Panc1 (cell line): ENCODE results near the gene CDC45. TPM values are rescaled to one million over a fixed set of nuclear protein-coding genes. Genes with fewer than 3 reads are reported as not detected.

ENCODE experiments used
- ATAC-seq: fragments of 200-7000 bp; cut with Tn5 transposase; 2 replicates; pipeline ENCODE4 v1.9.1; 2020; ENCODE audit warnings: mild to moderate bottlenecking, moderate library complexity
- BruUV-seq: library from RNA; stranded (reverse); fragments of 400-500 nt; replicated peaks from 2 replicates; lab custom pipeline; 2021; lab: Mats Ljungman, UMichigan
- CTCF ChIA-PET: fragments of 300-600 bp; sonication (Branson Sonifier 250); formaldehyde crosslinking; loops from one replicate; lab custom pipeline; 2022; ENCODE audit warnings: antibody characterized with exemption; lab: Charles Lee
- POLR2A ChIA-PET: fragments of 300-600 bp; sonication (Branson Sonifier 250); formaldehyde crosslinking; loops from one replicate; lab custom pipeline; 2022; ENCODE audit warnings: antibody characterized with exemption; lab: Charles Lee
- DNase-seq: peaks from one replicate; pipeline ENCODE4 v3.0.0-alpha.2; 2010; ENCODE audit warnings: low read depth, low spot score
- H3K27ac ChIP-seq: 2 replicates; pipeline ENCODE4 v1.5.1; 2011; ENCODE audit warnings: mild to moderate bottlenecking, low read length, inconsistent platforms
- H3K27me3 ChIP-seq: fragments of 200-500 bp; sonication (Bioruptor generic); 2 replicates; pipeline ENCODE4 v1.6.0; 2014; ENCODE audit warnings: low read length, inconsistent platforms; ENCODE audit not compliant: control insufficient read depth, insufficient read depth
- H3K36me3 ChIP-seq: fragments of 200-500 bp; sonication (Bioruptor generic); 2 replicates; pipeline ENCODE4 v1.5.1; 2014; ENCODE audit warnings: inconsistent platforms, mild to moderate bottlenecking, low read length, moderate library complexity; ENCODE audit not compliant: control insufficient read depth, insufficient read depth
- H3K4me1 ChIP-seq: 2 replicates; pipeline ENCODE4 v1.5.1; 2011; ENCODE audit warnings: inconsistent platforms, mild to moderate bottlenecking, low read length, moderate library complexity; ENCODE audit not compliant: control insufficient read depth, insufficient read depth
- H3K4me3 ChIP-seq, 2 experiments: 2 replicates each; pipeline ENCODE4 v1.5.1; 2011 to 2012; ENCODE audit warnings: low read depth in 2 of 2, low read length in 2 of 2, mild to moderate bottlenecking in 2 of 2, inconsistent platforms in 1 of 2, moderate library complexity in 1 of 2
- H3K9me3 ChIP-seq: fragments of 200-500 bp; sonication (Bioruptor generic); 2 replicates; pipeline ENCODE4 v1.5.1; 2014; ENCODE audit warnings: low read depth, mild to moderate bottlenecking, inconsistent platforms, low read length, moderate library complexity; ENCODE audit not compliant: control insufficient read depth, insufficient read depth
- CTCF ChIP-seq: fragments of 450-650 bp; IDR thresholded peaks from 2 replicates; pipeline ENCODE4 v1.5.1; 2017; ENCODE audit warnings: mild to moderate bottlenecking
- POLR2AphosphoS5 ChIP-seq: IDR thresholded peaks from 2 replicates; pipeline ENCODE4 v1.6.1; 2012; ENCODE audit warnings: mild to moderate bottlenecking, low read depth, low read length, moderate library complexity
- SIN3A ChIP-seq: IDR thresholded peaks from 2 replicates; pipeline ENCODE4 v1.6.1; 2012; ENCODE audit warnings: low read depth, mild to moderate bottlenecking, low read length, moderate library complexity, borderline replicate concordance; ENCODE audit not compliant: insufficient read depth
- TCF7L2 ChIP-seq: IDR thresholded peaks from 2 replicates; pipeline ENCODE4 v1.6.1; 2011; ENCODE audit warnings: mild to moderate bottlenecking, low read depth, low read length, inconsistent platforms
- in situ Hi-C: cut with HindIII; loops from 2 replicates; pipeline ENCODE4 v1.10.0; 2016; ENCODE audit warnings: low sequenced_read_pairs, low pct_unique_long_range_greater_than_20kb
- intact Hi-C: fragments of 100-400 bp; cut with micrococcal nuclease; formaldehyde crosslinking; loops from one replicate; pipeline ENCODE4 v1.10.0; 2022; ENCODE audit not compliant: unreplicated experiment
- total RNA-seq: library from RNA; stranded (reverse); gene quantifications from one replicate; pipeline ENCODE4 v1.2.1, GENCODE V29; 2021; ENCODE audit not compliant: unreplicated experiment
- TF ChIP-seq, protein P1 (sequence below), 2 experiments: IDR thresholded peaks; 2 replicates each; pipeline ENCODE4 v1.6.1; 2011 to 2012; ENCODE audit warnings: low read depth in 2 of 2, control low read depth in 1 of 2, low read length in 1 of 2, mild to moderate bottlenecking in 1 of 2, moderate library complexity in 1 of 2; ENCODE audit not compliant: insufficient read depth in 1 of 2

CDC45 gene
- total RNA-seq, 1 experiment from 2014 or later: 26.1 TPM

DNA sequence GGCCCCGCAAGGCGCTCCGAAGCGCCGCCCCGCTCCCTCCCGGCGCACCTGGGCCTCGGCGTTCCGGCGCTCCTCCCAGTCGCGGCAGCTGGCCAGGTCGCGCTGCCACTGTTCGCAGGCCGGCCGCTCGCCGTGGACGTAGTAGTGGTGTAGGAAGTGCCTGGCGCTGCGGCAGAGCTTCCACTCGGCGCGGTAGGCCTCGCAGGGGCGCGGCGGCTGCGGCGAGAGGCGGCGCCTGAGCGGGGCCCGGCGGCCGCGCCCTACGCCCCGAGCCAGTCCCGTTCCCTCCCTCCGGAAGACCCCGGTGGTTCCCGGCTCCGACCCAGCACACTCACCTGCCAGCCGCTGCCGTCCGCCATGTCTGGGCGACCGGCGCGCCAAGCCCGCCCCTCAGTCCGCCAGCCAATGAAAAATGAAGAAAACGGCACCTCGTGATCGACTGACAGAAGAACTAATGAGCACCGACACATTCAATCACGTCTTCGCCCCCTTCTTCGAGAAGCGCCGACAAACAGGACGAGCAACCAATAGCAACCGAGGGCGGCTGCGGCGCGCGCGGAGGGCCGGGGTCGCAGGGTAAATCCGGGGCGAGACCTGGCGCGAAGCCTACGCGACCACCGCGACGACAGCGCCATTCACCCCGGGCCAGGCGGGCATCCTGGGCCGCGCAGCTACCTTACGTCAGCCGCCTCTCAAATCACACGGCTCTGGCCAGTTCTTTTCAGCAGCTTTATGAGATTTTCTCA lies 32.2 kb upstream of the CDC45 start, which contains the start of gene C22orf39:
C22orf39 (minus strand) TSS at position 382 of the 746 bp plus-strand sequence; CDS start at position 359, 23 bp downstream.
- in situ Hi-C loops: no loop called here
- no TSS peak for BruUV-seq
- POLR2A ChIA-PET: interaction anchor here (0.6 kb wide), 1 partner anchor 37 kb away, joined by 3 read pairs; no protein-coding TSS in a partner anchor

GRCh38 chr22:19448076-19448607 lies 31.6 kb upstream of the CDC45 start:
- intact Hi-C loops: no loop called here
- ATAC-seq (peak; percentile 61), DNase-seq (no peak)
- H3K9me3 ChIP-seq: no peaks in the 10 kb centered on the region
- TF ChIP-seq POLR2AphosphoS5 (no peak), SIN3A (no peak), TCF7L2 (no peak), CTCF (no peak)
- TF ChIP-seq, protein P1, sequence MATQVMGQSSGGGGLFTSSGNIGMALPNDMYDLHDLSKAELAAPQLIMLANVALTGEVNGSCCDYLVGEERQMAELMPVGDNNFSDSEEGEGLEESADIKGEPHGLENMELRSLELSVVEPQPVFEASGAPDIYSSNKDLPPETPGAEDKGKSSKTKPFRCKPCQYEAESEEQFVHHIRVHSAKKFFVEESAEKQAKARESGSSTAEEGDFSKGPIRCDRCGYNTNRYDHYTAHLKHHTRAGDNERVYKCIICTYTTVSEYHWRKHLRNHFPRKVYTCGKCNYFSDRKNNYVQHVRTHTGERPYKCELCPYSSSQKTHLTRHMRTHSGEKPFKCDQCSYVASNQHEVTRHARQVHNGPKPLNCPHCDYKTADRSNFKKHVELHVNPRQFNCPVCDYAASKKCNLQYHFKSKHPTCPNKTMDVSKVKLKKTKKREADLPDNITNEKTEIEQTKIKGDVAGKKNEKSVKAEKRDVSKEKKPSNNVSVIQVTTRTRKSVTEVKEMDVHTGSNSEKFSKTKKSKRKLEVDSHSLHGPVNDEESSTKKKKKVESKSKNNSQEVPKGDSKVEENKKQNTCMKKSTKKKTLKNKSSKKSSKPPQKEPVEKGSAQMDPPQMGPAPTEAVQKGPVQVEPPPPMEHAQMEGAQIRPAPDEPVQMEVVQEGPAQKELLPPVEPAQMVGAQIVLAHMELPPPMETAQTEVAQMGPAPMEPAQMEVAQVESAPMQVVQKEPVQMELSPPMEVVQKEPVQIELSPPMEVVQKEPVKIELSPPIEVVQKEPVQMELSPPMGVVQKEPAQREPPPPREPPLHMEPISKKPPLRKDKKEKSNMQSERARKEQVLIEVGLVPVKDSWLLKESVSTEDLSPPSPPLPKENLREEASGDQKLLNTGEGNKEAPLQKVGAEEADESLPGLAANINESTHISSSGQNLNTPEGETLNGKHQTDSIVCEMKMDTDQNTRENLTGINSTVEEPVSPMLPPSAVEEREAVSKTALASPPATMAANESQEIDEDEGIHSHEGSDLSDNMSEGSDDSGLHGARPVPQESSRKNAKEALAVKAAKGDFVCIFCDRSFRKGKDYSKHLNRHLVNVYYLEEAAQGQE (IDR thresholded peaks at IDR 0.05; ENCODE audit: insufficient read depth in 1 of 2, low read depth in 2 of 2, low read length in 1 of 2): no peak
- in situ Hi-C loops: no loop called here
- no TSS peak for BruUV-seq
- peak overlapping the region; percentile 84 for H3K27ac ChIP-seq
- peaks cover 16% of the 10 kb centered on the region; the same call in 1 of the 2 replicates for H3K4me1 ChIP-seq
- POLR2A ChIA-PET: interaction anchor here (0.6 kb wide), 1 partner anchor 36 kb away, joined by 3 read pairs; no protein-coding TSS in a partner anchor
- H3K36me3 ChIP-seq: no peaks in the 10 kb centered on the region; the same call in none of the 2 replicates
- H3K27me3 ChIP-seq: no peaks in the 10 kb centered on the region
- CTCF ChIA-PET: no interaction called here
- H3K4me3 ChIP-seq: peak overlapping the region; percentile 74 to 81

More for the DNA sequence above, 32.2 kb upstream of the CDC45 start, which contains the start of gene C22orf39:
- no peaks in the 10 kb centered on the region for H3K27me3 ChIP-seq
- H3K9me3 ChIP-seq: no peaks in the 10 kb centered on the region
- DNase-seq (peak; percentile 54), ATAC-seq (peak; percentile 93)
- peaks cover 16% of the 10 kb centered on the region; the same call in 1 of the 2 replicates for H3K4me1 ChIP-seq
- no peaks in the 10 kb centered on the region; the same call in none of the 2 replicates for H3K36me3 ChIP-seq
- TF ChIP-seq, protein P1 (IDR thresholded peaks at IDR 0.05; ENCODE audit: insufficient read depth in 1 of 2, low read depth in 2 of 2, low read length in 1 of 2): no peak
- TF ChIP-seq POLR2AphosphoS5: peak; percentile 70
- TF ChIP-seq TCF7L2: no peak
- TF ChIP-seq SIN3A: 0 out of 2 replicates have a peak, but pooled peaks have one; percentile 61
- intact Hi-C loops: no loop called here
- H3K4me3 ChIP-seq: peak within 1 kb of the TSS; percentile 74 to 81
- peak within 1 kb of the TSS; percentile 84 for H3K27ac ChIP-seq
- CTCF ChIA-PET: no interaction called here
